Astrocyte (in vitro differentiated cells and primary cell): Measurements from ENCODE around the gene PROM1. TPM values are rescaled to one million over a fixed set of nuclear protein-coding genes. Genes with fewer than 3 reads are reported as not detected.

Source experiments
- DNase-seq: peaks from one replicate; pipeline ENCODE4 v3.0.0-alpha.2; 2010; ENCODE audit warnings: low read depth
- FAIRE-seq: peaks from 2 replicates; lab custom pipeline; 2011; peaks lifted over from hg19 to GRCh38; lab: Jason Lieb, UNC
- H2AFZ ChIP-seq: 2 replicates; pipeline ENCODE4 v1.6.0; 2012; ENCODE audit warnings: low read depth, low read length, inconsistent platforms
- H3K27ac ChIP-seq: 2 replicates; pipeline ENCODE4 v1.5.1; 2011; ENCODE audit warnings: low read depth, low read length, inconsistent platforms
- H3K27me3 ChIP-seq: 2 replicates; pipeline ENCODE4 v1.6.0; 2011; ENCODE audit warnings: low read length, inconsistent platforms; ENCODE audit not compliant: insufficient read depth
- H3K36me3 ChIP-seq: 2 replicates; pipeline ENCODE4 v1.5.1; 2011; ENCODE audit warnings: low read length, inconsistent platforms; ENCODE audit not compliant: insufficient read depth
- H3K4me1 ChIP-seq: 2 replicates; pipeline ENCODE4 v1.5.1; 2011; ENCODE audit warnings: low read length, inconsistent platforms; ENCODE audit not compliant: insufficient read depth
- H3K4me2 ChIP-seq: 2 replicates; pipeline ENCODE4 v1.6.0; 2012; ENCODE audit warnings: low read length, inconsistent platforms
- H3K4me3 ChIP-seq: 2 replicates; pipeline ENCODE4 v1.5.1; 2011; ENCODE audit warnings: low read depth, mild to moderate bottlenecking, low read length, inconsistent platforms; ENCODE audit not compliant: insufficient read depth
- H3K79me2 ChIP-seq: 2 replicates; pipeline ENCODE4 v1.6.0; 2012; ENCODE audit warnings: mild to moderate bottlenecking, low read length, inconsistent platforms; ENCODE audit not compliant: insufficient read depth
- H3K9ac ChIP-seq: 2 replicates; pipeline ENCODE4 v1.6.0; 2012; ENCODE audit warnings: mild to moderate bottlenecking, low read length, inconsistent platforms
- H3K9me3 ChIP-seq: 2 replicates; pipeline ENCODE4 v1.5.1; 2012; ENCODE audit warnings: low read depth, mild to moderate bottlenecking, low read length, inconsistent platforms; ENCODE audit not compliant: insufficient read depth
- H4K20me1 ChIP-seq: 2 replicates; pipeline ENCODE4 v1.6.0; 2012; ENCODE audit warnings: low read length, inconsistent platforms; ENCODE audit not compliant: insufficient read depth
- H3K27ac Mint-ChIP-seq: one replicate; pipeline ENCODE4 v1.8.0; 2021; ENCODE audit warnings: mild to moderate bottlenecking, mixed read lengths; ENCODE audit not compliant: unreplicated experiment
- H3K27me3 Mint-ChIP-seq: one replicate; pipeline ENCODE4 v1.8.0; 2021; ENCODE audit warnings: low read depth, mixed read lengths; ENCODE audit not compliant: unreplicated experiment
- H3K36me3 Mint-ChIP-seq: one replicate; pipeline ENCODE4 v1.8.0; 2021; ENCODE audit warnings: low read depth, mixed read lengths; ENCODE audit not compliant: unreplicated experiment
- H3K4me1 Mint-ChIP-seq: one replicate; pipeline ENCODE4 v1.8.0; 2021; ENCODE audit warnings: low read depth, mixed read lengths; ENCODE audit not compliant: unreplicated experiment
- H3K4me3 Mint-ChIP-seq: one replicate; pipeline ENCODE4 v1.8.0; 2021; ENCODE audit warnings: mild to moderate bottlenecking, moderate library complexity, mixed read lengths; ENCODE audit not compliant: unreplicated experiment
- H3K9me3 Mint-ChIP-seq: one replicate; pipeline ENCODE4 v1.8.0; 2021; ENCODE audit warnings: mild to moderate bottlenecking, mixed read lengths; ENCODE audit not compliant: unreplicated experiment
- EZH2 ChIP-seq: IDR thresholded peaks from 2 replicates; pipeline ENCODE4 v1.6.1; 2012; ENCODE audit warnings: mild to moderate bottlenecking, low read length, inconsistent platforms; ENCODE audit not compliant: insufficient read depth
- total RNA-seq: library from RNA; stranded (reverse); gene quantifications from 2 replicates; pipeline ENCODE4 v1.2.1, GENCODE V29; 2021
- TF ChIP-seq, protein P1 (sequence below): IDR thresholded peaks from 2 replicates; pipeline ENCODE4 v1.5.1; 2011; ENCODE audit warnings: low read depth, mild to moderate bottlenecking, inconsistent platforms, low read length, moderate library complexity; ENCODE audit not compliant: insufficient read depth

PROM1 gene
- total RNA-seq, 1 donor from 2014 or later: 34.5 TPM

DNA sequence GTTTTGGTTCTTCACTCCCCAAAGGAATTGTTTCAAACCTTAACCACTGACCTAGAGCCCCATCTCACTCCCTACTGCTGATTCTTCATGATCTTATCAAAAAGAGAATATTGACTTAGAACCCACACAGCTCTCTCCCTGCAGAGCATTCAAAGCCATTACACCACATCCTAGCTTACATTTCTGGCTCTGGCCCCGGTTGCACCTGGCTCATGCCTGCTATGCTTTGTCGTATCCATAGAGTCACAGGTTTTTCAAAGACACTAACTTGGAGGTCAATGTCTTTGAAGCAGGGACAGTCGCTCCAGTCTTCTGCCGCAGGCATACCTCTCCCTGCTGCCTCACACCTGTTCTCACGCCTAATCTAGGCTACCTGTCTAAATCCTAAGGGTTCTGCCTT, 78.1 kb downstream of the PROM1 start:
- Histone ChIP-seq H3K27me3 (peaks cover 6% of the 10 kb centered on the region), H3K4me3 (no peak overlapping the region), H3K79me2 (no peaks in the 10 kb centered on the region), H3K9ac (no peak overlapping the region), H3K4me1 (no peaks in the 10 kb centered on the region), H3K4me2 (no peak overlapping the region), H3K27ac (no peak overlapping the region), H4K20me1 (no peaks in the 10 kb centered on the region), H2AFZ (no peak overlapping the region), H3K36me3 (no peaks in the 10 kb centered on the region), H3K9me3 (no peaks in the 10 kb centered on the region)
- Mint-ChIP-seq H3K27me3 (no peaks in the 10 kb centered on the region), H3K4me3 (no peak overlapping the region), H3K36me3 (peaks cover 5% of the 10 kb centered on the region), H3K4me1 (no peaks in the 10 kb centered on the region), H3K27ac (no peak overlapping the region), H3K9me3 (no peaks in the 10 kb centered on the region)
- TF ChIP-seq, protein P1, sequence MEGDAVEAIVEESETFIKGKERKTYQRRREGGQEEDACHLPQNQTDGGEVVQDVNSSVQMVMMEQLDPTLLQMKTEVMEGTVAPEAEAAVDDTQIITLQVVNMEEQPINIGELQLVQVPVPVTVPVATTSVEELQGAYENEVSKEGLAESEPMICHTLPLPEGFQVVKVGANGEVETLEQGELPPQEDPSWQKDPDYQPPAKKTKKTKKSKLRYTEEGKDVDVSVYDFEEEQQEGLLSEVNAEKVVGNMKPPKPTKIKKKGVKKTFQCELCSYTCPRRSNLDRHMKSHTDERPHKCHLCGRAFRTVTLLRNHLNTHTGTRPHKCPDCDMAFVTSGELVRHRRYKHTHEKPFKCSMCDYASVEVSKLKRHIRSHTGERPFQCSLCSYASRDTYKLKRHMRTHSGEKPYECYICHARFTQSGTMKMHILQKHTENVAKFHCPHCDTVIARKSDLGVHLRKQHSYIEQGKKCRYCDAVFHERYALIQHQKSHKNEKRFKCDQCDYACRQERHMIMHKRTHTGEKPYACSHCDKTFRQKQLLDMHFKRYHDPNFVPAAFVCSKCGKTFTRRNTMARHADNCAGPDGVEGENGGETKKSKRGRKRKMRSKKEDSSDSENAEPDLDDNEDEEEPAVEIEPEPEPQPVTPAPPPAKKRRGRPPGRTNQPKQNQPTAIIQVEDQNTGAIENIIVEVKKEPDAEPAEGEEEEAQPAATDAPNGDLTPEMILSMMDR: no peak
- TF ChIP-seq EZH2: no peak
- DNase-seq (no peak), FAIRE-seq (no peak)

DNA sequence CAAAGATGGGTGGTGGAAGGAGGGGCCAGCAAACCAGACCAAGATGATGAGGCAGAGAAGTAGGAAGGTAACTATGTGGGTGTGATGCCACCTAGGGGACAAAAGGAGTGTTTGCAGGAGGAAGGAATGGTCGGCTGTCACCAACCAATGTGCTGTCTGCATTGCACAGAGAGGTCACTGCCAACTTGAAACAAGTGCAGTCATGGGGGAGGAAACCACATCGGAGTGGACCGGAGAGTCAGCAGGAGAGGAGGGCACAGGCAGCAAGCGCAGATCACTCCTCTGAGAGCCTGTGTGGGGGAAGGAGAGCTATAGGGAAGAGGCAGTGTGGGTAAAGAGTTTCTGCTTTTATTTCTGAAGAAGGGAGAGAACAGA, 82.4 kb downstream of the PROM1 start:
- peak overlapping the region; percentile 48 for H2AFZ ChIP-seq
- peak; percentile 47 for DNase-seq

More for the DNA sequence above, 82.4 kb downstream of the PROM1 start:
- TF ChIP-seq, protein P1: peak; percentile 86
- TF ChIP-seq EZH2: no peak
- Histone ChIP-seq H3K27me3 (peaks cover 6% of the 10 kb centered on the region), H3K4me2 (peak overlapping the region; percentile 33), H3K4me3 (no peak overlapping the region), H4K20me1 (no peaks in the 10 kb centered on the region), H3K9me3 (no peaks in the 10 kb centered on the region), H3K27ac (no peak overlapping the region), H3K9ac (no peak overlapping the region), H3K4me1 (peaks cover 2% of the 10 kb centered on the region), H3K79me2 (no peaks in the 10 kb centered on the region), H3K36me3 (no peaks in the 10 kb centered on the region)
- Mint-ChIP-seq H3K27me3 (no peaks in the 10 kb centered on the region), H3K9me3 (no peaks in the 10 kb centered on the region), H3K4me1 (peaks cover 5% of the 10 kb centered on the region), H3K36me3 (peaks cover 5% of the 10 kb centered on the region), H3K4me3 (no peak overlapping the region), H3K27ac (no peak overlapping the region)
- peak; percentile 87 for FAIRE-seq
